ENCODE results near the gene S100G. TPM values are rescaled to one million over a fixed set of nuclear protein-coding genes. Genes with fewer than 3 reads are reported as not detected.

S100G gene
- total RNA-seq, 2 donors from 2014 or later = not detected

DNA sequence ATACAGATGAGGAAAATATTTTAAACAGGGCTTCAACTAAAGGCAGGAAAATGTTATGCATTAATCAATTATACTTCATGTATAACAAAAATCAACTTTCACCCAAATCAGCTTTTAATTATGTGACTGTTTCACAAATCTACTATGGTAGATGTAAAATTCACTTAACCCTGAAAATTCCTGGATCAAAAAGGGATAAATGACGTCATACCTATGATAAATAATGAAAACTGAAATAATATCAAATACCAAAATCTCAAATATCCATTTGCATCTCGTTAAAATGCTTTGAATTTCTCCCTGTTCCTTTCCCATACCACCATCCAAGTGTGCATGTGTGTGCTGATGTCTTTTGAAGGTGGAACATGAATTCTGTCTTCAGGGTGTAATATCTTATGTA, 11.5 kb downstream of the S100G start:
- no peaks in the 10 kb centered on the region for H3K9me3 ChIP-seq
- no peaks in the 10 kb centered on the region for H3K36me3 ChIP-seq
- H3K4me3 ChIP-seq = no peak overlapping the region
- no peak overlapping the region for H3K27ac ChIP-seq
- no peaks in the 10 kb centered on the region for H3K27me3 ChIP-seq (replicated peaks; ENCODE audit: insufficient read depth)
- ATAC-seq (ENCODE audit: insufficient number of reproducible peaks, low FRiP score, low read depth) (no peak), DNase-seq (ENCODE audit: low spot score) (no peak)
- no peaks in the 10 kb centered on the region for H3K4me1 ChIP-seq (ENCODE audit: control insufficient read depth in 1 of 2, low read depth in 2 of 2)
- TF ChIP-seq, protein P1, sequence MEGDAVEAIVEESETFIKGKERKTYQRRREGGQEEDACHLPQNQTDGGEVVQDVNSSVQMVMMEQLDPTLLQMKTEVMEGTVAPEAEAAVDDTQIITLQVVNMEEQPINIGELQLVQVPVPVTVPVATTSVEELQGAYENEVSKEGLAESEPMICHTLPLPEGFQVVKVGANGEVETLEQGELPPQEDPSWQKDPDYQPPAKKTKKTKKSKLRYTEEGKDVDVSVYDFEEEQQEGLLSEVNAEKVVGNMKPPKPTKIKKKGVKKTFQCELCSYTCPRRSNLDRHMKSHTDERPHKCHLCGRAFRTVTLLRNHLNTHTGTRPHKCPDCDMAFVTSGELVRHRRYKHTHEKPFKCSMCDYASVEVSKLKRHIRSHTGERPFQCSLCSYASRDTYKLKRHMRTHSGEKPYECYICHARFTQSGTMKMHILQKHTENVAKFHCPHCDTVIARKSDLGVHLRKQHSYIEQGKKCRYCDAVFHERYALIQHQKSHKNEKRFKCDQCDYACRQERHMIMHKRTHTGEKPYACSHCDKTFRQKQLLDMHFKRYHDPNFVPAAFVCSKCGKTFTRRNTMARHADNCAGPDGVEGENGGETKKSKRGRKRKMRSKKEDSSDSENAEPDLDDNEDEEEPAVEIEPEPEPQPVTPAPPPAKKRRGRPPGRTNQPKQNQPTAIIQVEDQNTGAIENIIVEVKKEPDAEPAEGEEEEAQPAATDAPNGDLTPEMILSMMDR (IDR thresholded peaks at IDR 0.05) = no peak

DNA sequence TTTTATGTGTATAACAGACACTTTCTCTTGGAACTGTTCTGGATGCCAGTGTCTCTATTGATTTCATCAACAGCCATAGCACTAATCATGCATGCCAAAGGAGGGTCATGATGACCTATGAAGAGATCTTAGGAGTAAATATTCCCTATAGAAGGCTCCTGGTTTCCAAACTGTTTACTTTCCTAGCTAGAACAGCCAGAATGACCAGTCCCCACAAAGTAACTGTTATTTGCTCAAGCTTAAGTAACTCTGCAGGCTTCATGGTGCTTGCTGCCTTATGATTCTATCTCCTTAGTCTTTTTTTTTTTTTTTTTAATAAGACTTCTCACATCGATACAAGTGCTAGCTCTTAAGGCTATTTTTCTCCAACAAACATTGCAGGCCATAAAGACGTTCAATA, 12.4 kb downstream of the S100G start:
- no peaks in the 10 kb centered on the region for H3K4me1 ChIP-seq (ENCODE audit: control insufficient read depth in 1 of 2, low read depth in 2 of 2)

DNA sequence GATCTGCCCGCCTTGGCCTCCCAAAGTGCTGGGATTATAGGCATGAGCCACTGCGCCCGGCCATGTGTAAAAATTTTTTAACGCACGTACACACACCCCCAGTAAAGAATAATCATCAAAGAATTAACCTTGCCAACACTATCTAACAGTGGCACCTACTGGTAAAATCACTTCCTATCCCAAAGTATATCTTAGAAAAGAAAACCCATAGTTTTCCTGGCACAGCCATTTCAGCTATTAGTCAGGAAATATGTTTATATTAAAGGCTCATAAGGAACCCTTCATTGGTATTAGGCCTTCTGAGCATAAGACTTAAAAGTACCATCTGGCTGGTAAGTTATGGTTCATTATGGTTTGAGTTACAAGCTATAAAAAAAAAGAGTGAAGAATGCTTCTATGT, 14.1 kb downstream of the S100G start:
- TF ChIP-seq, protein P1 (IDR thresholded peaks at IDR 0.05) = no peak
- Histone ChIP-seq H3K27me3 (replicated peaks; ENCODE audit: insufficient read depth) (no peaks in the 10 kb centered on the region), H3K4me3 (no peak overlapping the region), H3K27ac (no peak overlapping the region), H3K4me1 (ENCODE audit: control insufficient read depth in 1 of 2, low read depth in 2 of 2) (no peaks in the 10 kb centered on the region), H3K9me3 (no peaks in the 10 kb centered on the region), H3K36me3 (no peaks in the 10 kb centered on the region)
- DNase-seq (ENCODE audit: low spot score) (no peak), ATAC-seq (ENCODE audit: insufficient number of reproducible peaks, low FRiP score, low read depth) (no peak)

More for the DNA sequence above, 12.4 kb downstream of the S100G start:
- DNase-seq (ENCODE audit: low spot score) (no peak), ATAC-seq (ENCODE audit: insufficient number of reproducible peaks, low FRiP score, low read depth) (no peak)
- Histone ChIP-seq H3K4me3 (no peak overlapping the region), H3K27me3 (replicated peaks; ENCODE audit: insufficient read depth) (no peaks in the 10 kb centered on the region), H3K36me3 (no peaks in the 10 kb centered on the region), H3K27ac (no peak overlapping the region), H3K9me3 (no peaks in the 10 kb centered on the region)
- TF ChIP-seq, protein P1 (IDR thresholded peaks at IDR 0.05) = no peak

DNA sequence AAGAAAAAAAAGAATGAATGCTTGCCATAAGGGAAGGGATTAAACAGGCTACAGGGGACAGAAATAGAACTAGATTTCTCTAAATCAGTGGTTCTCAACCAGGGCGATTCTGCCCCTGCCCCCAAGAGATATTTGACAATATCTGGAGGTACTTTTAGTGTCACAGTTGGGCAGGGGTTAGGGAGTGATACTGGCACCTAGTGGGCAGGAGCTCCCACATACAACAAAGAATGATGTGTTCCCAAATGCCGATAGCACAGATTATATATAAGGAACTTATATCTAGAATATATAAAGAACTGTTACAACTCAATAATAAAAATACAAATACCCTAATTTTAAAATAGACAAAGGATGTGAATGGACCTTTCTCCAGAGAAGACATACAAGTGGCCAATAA, 14.7 kb downstream of the S100G start:
- no peaks in the 10 kb centered on the region for H3K36me3 ChIP-seq
- H3K27ac ChIP-seq = no peak overlapping the region
- H3K27me3 ChIP-seq (replicated peaks; ENCODE audit: insufficient read depth) = no peaks in the 10 kb centered on the region
- DNase-seq (ENCODE audit: low spot score) (no peak), ATAC-seq (ENCODE audit: insufficient number of reproducible peaks, low FRiP score, low read depth) (no peak)
- TF ChIP-seq, protein P1 (IDR thresholded peaks at IDR 0.05) = no peak
- H3K9me3 ChIP-seq = no peaks in the 10 kb centered on the region
- no peak overlapping the region for H3K4me3 ChIP-seq
- no peaks in the 10 kb centered on the region for H3K4me1 ChIP-seq (ENCODE audit: control insufficient read depth in 1 of 2, low read depth in 2 of 2)

DNA sequence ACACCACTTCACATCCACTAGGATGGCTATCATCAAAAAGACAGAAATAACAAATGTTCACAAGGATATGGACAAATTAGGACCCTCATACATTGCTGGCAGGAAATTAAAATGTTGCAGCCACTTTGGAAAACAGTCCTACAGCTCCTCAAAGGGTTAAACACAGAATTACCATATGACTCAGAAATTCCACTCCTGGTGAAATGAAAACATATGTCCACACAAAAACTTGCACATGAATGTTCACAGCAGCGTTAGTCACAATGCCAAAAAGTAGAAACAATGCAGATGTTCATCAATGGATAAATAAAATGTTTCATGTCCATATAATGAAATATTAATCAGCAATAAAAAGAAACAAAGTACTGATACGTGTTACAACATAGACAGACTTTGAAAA, 15.1 kb downstream of the S100G start:
- no peak for DNase-seq (ENCODE audit: low spot score)
- ATAC-seq (ENCODE audit: insufficient number of reproducible peaks, low FRiP score, low read depth) = no peak
- Histone ChIP-seq H3K27me3 (replicated peaks; ENCODE audit: insufficient read depth) (no peaks in the 10 kb centered on the region), H3K9me3 (no peaks in the 10 kb centered on the region), H3K4me3 (no peak overlapping the region), H3K4me1 (ENCODE audit: control insufficient read depth in 1 of 2, low read depth in 2 of 2) (no peaks in the 10 kb centered on the region), H3K36me3 (no peaks in the 10 kb centered on the region), H3K27ac (no peak overlapping the region)
- TF ChIP-seq, protein P1 (IDR thresholded peaks at IDR 0.05) = no peak
